NCI-H1417 treated with DMSO at 0.1 percent for 48 hours (cell line): Measurements from ENCODE around the gene PRSS12.
"Not testable (repeated sequence)": the region's sequence is repeated elsewhere in the genome, so short reads cannot be mapped to it uniquely, and the experiment has no call there.

ENCODE experiments used
- DNase-seq: peaks from one replicate; lab custom pipeline; 2025; lab: John Stamatoyannopoulos, UW

PRSS12 gene

GRCh38 chr4:118352843-118353533 is at the start of gene PRSS12:
Gene PRSS12 (minus strand): TSS chr4:118353003. CDS start chr4:118352720, 283 bp downstream.
- DNase-seq, result no peak

- no peak for DNase-seq
These were observed 47.6 kb upstream of the PRSS12 start for GRCh38 chr4:118400356-118400755.

DNA sequence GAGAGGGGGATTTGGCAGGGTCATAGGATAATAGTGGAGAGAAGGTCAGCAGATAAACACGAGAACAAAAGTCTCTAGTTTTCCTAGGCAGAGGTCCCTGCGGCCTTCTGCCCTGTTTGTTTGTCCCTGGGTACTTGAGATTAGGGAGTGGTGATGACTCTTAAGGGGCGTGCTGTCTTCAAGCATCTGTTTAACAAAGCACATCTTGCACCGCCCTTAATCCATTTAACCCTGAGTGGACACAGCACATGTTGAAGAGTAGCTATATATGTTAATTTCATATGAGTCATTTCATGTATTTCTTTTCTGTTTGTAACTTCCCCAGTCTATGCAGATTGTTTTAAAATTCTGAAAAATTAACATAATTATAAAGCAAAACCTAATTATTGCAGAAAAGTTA is 47.1 kb upstream of the PRSS12 start:
- not testable (repeated sequence) for DNase-seq

- DNase-seq, result no peak
These were observed 45.7 kb upstream of the PRSS12 start for GRCh38 chr4:118398226-118399090.

GRCh38 chr4:118397623-118397979 is 44.8 kb upstream of the PRSS12 start:
- DNase-seq, result no peak

- DNase-seq, result no peak
These were observed 44.2 kb upstream of the PRSS12 start for GRCh38 chr4:118396881-118397622.

DNA sequence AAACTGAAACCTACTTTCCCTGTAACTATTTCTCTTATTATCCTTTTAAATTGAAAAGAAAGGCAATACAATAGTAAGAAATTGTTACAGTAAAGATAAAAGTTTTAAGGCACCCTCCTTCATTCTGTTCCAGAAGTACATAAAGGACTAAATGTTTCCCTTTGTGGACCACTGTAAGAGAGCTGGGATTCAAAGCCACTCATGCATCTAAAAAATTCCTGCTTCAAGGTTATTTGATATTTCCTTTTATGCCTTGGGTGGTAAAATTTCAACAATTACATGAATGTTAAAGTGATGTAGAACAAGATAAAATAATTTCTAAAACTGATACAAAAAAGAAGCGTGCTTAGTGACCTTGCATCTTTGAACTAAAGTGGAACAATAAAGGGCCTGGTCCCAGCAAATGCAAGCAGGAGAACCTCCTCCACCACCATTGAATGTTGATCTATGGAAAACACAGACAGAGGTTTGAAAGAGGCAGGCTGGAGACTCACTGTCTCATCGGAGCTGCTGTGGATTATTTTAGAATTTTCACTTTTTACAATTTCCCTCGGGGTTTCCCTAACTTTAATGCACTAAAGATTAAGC is 42.3 kb upstream of the PRSS12 start:
- DNase-seq, result no peak

DNA sequence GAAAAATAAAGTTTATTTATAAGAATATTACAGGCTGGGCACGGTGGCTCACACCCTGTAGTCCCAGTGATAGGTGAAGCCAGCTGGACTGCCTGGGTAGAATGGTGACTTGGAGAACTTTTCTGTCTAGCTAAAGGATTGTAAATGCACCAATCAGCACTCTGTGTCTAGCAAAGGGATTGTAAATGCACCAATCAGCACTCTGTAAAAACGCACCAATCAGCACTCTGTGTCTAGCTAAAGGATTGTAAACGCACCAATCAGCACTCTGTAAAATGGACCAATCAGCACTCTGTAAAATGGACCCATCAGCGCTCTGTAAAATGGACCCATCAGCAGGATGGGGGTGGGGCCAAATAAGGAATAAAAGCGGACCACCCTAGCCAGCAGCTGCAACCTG is 39.7 kb upstream of the PRSS12 start:
- not testable (repeated sequence) for DNase-seq

DNA sequence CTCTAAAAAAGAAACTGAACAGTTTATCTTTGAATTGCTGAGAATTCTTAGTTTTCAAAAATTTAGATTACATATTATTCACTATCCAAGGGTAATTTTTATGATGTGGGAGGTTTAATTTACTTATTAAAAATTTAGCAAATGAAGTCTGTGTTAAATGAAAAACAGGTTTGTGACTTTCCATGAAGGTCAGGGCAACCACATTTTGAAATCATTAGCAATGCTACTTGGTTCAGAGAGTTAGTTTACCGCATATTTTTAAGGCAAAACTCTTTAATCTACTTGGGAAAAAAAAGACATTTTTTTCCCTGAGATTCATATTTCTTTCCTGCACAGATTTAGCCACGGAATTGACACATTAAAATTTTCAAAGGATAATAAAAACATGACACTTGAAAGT is 37.3 kb upstream of the PRSS12 start:
- DNase-seq, result no peak

DNA sequence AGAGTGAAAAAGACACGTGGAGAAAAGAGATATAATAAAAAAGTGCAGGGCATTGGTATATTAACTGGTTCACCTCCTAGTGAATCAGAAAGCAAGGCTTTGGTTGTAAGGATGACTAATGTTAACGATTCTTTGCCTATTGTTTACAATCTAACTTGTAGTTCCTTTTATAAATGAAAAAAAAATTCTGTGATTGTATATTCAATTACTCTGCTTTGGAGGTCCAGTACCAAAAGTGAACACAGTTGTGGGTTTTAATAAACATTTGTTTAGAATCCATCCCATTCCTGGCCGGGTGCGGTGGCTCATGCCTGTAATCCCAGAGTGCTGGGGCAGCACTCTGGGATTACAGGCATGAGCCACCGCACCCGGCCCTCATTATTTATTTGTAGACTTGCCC is 36.9 kb upstream of the PRSS12 start:
- no peak for DNase-seq

GRCh38 chr4:118388606-118389005 is 35.8 kb upstream of the PRSS12 start:
- DNase-seq, result no peak

DNA sequence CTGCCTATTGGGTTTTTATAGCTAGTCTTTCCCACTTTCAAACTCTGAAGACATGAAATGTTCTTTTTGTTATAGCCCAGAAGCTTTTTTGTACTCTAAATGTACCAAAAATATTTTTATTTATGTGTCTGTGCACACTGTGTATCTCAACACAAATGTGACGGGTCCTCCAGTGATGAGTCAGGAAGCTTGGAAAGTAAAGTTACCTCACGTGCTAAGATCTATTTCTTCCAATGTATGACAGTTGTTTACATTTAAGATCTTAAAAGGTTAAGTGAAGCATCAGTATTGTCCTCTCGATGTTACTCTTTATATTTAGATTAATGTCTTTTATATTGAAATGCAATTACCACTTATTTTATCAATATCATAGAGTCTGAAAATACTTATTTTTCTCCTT is 29.1 kb upstream of the PRSS12 start:
- DNase-seq, result no peak

- no peak for DNase-seq
These were observed 20.9 kb upstream of the PRSS12 start for GRCh38 chr4:118373614-118374255.

DNA sequence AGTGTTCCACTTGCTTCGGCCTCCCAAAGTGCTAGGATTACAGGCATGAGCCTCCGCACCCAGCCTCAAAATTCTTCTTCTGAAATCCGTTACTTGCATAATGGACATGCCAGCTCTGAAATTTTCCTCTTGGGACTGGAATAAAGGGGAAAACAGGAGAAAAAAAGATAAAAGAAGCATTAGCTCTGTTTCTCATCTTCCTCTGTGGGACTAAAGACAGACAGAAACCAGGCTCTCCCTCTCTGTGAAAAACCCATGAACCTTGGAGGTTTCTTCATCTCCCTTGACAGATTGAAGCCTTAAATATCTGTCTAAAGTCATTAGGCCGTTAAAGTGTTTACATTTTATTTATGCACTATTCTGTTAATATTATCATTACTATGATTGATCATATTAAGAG is 19.4 kb upstream of the PRSS12 start:
- DNase-seq, result no peak

DNA sequence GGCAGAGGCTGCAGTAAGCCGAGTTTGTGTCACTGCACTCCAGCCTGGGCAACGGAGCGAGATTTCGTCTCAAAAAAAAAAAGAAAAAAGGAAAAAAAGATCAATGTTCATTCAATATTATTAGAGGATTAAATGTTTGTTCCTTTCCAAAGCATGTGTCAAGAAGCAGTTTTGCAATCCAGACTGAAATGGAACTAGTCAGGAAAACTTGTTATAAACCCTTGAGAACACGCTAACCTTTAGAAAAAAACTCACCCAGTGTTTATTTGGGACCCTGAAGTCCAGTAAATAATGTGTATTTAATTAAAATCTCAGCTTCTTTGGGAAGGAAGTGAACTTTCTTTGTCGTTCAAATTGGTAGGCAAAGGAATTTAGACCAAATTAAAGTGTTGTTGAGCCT is 16.4 kb upstream of the PRSS12 start:
- no peak for DNase-seq

- DNase-seq, result no peak
These were observed 15.1 kb upstream of the PRSS12 start for GRCh38 chr4:118367872-118368271.

DNA sequence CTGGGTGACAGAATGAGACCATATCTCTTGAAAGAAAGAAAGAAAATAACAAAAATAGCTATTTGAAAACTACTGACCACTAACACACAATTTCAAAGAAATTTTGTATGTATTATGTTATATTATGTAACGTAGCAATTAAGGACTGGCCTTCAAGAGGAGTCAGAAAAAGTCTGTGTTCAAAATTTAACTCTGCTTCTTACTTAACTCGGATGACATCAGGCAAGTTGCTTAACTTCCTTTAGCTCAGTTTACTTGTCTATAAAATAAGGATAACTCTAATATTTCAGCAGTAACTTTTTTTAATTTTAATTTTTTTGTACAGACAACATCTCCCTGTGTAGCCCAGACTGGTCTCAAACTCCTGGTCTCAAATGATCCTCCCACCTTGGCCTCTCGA is 14.6 kb upstream of the PRSS12 start:
- no peak for DNase-seq

DNA sequence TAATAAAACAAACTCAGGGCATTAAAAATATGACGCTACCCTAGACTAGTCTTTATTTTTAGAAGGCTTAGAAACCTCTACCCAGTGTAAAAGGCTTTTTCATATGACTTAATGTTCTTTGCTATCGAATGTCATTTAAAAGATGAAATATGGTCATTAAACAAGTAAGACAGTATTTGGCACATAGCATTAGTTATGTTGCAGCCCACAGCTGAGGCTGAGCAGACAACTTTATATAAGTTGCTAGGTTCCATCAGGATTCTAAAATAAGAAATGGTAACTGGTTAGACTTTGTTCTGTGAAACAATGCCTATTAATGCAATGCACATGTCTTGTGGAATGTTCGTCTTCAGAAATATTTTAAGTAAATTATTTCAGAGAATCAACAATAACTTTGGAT is 10.4 kb upstream of the PRSS12 start:
- no peak for DNase-seq

DNA sequence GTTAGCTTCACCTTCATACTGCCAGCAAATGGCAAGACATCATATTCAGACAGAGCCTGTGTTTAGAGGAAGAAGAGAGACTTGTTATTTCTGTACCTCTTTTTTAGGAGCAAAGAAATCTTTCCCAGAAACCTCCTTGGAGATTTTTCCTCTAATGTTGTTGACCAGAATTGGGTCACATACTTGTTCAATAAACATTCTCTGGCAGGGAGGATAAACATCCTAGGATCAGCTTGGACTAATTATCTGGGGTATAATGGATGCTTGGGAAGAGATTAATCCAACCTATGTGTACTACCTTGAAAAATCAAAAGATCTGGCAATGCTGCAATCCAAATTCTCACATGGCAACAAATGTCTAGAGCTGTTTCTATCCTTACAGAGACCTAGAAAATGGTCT is 8.4 kb upstream of the PRSS12 start:
- DNase-seq, result no peak

GRCh38 chr4:118360106-118360505 is 7.3 kb upstream of the PRSS12 start:
- no peak for DNase-seq

GRCh38 chr4:118357601-118358000 is 4.8 kb upstream of the PRSS12 start:
- no peak for DNase-seq

DNA sequence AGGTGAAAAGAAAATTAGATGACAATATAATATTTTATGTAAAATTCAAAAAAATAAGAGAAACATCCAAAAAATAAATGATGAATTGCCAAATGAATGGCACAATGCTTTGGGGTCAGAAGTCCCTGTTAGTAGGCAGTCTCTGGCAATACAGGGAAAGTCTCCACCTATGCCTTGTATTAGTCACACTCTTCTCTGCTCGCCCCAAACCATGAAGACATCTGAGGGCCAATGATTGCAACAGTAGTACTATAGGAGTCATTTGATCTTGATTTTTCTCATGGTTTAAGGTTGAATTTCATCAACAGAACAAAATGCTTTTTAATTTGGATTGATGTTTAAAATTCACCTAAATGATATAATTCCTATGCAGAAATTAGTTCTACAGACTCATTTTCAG is 3.9 kb upstream of the PRSS12 start:
- no peak for DNase-seq
